Subcutaneous adipose tissue (tissue), 4 donors: ENCODE measurements around the gene ARL4A. TPM values are rescaled to one million over a fixed set of nuclear protein-coding genes. Genes with fewer than 3 reads are reported as not detected.

ENCODE experiments used
- total RNA-seq, 4 donors: library from RNA; depleted of rRNA; stranded (reverse); fragments of >200 nt; gene quantifications; one replicate each; pipeline ENCODE4 v1.1.0, GENCODE V29; 2016
- TF ChIP-seq, protein P1 (sequence below): fragments of 450-650 bp; IDR thresholded peaks from one replicate; pipeline ENCODE4 v1.5.1; 2016; ENCODE audit warnings: low read depth, mild to moderate bottlenecking, control low read depth, antibody characterized with exemption, moderate library complexity

ARL4A gene
- total RNA-seq, 4 donors from 2014 or later: 38.8 to 47.1 (median 43.4) TPM

DNA sequence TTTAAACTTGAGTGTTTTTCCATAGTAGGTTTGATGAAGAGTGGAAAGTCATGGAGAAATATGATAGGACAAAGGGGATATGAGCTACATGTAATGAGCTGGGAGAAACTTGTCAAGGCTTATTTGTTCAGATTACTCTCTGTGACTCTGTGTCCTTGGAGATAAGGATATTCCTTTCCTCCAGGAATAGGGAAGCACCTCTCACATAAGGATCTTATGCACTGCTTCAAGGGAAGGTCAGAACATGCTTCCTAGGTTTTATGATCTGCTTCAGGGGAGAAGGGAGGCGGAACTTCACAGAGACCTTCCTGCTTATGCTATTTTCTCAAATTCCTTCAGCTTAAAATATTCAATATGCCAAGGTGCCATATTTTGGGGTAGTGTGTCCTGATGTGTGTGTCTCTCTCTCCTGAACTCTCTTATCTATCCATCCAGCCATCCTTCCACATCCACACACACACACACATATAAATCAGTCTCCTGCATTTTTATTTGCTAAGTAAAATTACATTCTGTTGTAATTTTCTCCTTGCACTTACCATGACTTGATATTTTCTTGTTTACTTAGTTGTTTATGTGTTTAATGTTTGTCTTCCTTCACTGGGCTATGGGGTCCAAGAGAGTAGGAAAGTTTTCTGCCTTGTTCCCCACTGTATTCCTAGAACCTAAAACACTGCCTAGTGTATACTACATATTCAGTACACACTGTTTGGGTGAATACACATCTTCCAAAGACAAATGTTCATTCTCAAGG lies 26.4 kb downstream of the ARL4A start:
- TF ChIP-seq, protein P1, sequence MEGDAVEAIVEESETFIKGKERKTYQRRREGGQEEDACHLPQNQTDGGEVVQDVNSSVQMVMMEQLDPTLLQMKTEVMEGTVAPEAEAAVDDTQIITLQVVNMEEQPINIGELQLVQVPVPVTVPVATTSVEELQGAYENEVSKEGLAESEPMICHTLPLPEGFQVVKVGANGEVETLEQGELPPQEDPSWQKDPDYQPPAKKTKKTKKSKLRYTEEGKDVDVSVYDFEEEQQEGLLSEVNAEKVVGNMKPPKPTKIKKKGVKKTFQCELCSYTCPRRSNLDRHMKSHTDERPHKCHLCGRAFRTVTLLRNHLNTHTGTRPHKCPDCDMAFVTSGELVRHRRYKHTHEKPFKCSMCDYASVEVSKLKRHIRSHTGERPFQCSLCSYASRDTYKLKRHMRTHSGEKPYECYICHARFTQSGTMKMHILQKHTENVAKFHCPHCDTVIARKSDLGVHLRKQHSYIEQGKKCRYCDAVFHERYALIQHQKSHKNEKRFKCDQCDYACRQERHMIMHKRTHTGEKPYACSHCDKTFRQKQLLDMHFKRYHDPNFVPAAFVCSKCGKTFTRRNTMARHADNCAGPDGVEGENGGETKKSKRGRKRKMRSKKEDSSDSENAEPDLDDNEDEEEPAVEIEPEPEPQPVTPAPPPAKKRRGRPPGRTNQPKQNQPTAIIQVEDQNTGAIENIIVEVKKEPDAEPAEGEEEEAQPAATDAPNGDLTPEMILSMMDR: no peak

DNA sequence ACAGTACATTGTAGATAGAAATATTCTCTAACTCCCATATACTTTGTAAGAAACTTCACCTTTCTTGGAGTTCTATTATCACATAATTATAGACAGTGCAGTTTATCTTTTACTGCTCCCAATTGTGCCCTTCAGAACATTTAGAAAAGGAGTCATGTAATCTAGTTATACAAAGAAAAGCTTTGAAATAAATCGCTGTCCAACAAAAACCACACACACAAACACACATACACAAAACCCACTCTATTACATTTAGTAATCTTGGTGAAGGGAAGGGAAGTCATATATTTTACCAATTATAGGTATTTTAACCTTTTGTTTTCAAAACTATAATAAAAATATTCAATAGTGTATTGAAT lies 26.9 kb downstream of the ARL4A start:
- TF ChIP-seq, protein P1: no peak

DNA sequence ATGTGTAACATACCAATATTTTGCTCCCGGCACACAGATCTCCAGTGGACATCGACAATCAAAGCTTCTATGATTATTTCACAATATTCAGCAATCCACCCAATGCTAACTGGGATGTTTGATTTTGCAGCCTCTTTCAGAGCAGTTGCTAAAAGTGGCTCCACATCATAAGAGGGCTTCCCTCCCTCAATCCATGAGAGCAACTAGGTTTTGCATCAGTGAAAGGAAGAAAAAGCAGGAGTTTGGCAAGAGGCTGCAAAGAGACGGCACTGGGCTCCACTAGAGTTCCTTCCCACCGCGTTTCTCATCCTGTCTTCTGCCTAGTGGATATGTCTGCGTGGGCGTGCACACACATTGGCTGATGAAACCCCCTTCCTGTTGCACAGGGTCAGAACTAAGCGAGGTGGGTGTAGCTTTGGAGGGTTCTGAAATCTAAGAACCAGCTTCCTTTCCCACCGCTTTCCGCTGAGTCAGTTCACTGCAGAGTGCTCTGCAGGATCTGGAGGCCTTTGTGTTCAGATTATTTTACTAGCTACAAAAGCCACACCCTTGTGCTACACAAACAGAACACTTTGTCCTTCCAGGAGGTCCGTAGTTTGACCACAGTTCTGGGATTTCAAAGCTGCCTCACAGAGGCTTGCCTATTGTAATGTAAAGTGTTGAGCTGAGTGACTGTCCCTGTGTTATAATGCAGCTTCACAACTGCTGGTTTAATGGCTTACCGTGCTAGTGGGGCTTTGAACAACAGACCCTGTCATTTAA lies 28.1 kb downstream of the ARL4A start:
- TF ChIP-seq, protein P1: no peak

DNA sequence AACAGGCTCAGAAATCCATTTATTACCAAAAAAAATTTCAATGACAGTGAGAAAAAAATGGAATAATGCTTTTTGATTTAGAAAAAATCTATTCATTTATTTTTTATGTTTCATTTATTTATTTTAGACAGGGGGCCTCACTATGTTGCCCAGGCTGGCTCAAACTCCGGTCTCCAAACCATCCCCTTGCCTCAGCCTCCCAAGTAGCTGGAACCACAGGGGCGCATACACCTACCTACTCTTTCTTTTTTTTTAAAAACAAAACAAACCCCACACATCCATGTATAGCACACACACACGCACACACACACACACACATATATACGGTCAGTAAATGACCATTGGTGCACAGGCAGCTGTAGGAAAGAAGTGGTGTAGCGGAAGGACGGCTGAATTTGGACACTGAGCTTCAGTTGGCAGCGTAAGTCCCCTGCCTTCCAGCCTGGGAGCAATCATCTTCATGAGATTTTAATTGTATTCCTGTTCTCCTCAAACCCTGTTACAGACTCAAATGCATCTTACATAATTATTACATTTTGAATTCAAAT lies 28.8 kb downstream of the ARL4A start:
- TF ChIP-seq, protein P1: no peak

DNA sequence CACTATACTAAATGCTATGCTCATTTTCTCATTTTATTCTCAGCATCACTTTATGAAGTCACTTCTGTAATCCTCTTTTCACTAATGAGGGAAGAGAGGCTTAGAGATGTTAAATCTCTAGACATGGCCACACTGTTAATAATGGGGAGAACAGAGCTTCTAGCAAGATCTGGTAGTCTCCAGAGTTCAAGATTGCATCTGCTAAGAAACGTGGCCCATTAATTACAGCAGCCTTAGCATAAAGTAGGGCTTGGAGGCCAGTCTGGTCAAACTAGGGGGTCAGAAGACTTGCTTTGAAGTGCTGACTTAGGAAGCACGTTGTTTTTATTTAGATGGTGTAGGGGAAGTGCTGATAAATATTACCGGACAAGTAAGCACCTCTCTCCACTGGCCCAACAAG lies 29.3 kb downstream of the ARL4A start:
- TF ChIP-seq, protein P1: no peak

DNA sequence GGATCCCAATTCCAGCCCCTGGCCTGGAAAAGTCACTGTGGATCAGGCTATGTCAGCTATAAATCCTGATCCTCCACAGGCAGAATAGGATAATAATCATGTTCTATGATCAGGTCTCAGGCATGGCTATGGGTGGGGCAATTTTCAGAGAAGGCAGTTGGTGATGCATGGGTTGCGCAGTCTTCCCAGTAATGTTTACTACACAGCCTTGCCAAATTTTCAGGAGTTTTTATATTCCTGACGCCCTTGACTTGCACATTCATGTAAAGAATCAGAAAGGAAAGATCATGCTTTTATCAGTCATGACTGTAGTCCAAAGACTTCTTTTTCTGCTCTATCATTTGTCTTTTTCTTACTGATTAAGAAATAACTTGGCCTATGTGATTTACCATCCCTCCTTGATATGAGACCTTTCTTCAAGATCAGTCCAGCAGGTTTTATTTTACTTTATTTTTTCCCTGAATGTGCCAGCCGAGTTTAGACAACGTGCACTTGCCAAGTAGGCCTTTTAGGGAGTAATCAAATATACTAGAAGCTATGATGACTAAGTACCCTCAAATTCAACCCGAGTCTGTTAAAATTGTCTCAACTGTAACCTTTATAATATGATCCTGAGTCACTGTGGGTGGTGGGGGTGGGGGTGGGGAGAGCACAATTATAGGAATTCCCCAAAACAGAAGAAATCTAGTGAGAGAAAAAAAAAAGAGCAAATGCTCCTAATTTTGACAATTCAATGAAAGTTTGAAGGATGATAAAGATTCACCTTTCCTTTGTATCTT lies 31.9 kb downstream of the ARL4A start:
- TF ChIP-seq, protein P1: no peak
